ENCODE results near the gene KCNH1. TPM values are rescaled to one million over a fixed set of nuclear protein-coding genes. Genes with fewer than 3 reads are reported as not detected.
"Not testable (repeated sequence)": the region's sequence is repeated elsewhere in the genome, so short reads cannot be mapped to it uniquely, and the experiment has no call there.

The KCNH1 gene
- total and polyA plus RNA-seq, 4 donors = 0.02 to 0.31 TPM; not detected in 2

DNA sequence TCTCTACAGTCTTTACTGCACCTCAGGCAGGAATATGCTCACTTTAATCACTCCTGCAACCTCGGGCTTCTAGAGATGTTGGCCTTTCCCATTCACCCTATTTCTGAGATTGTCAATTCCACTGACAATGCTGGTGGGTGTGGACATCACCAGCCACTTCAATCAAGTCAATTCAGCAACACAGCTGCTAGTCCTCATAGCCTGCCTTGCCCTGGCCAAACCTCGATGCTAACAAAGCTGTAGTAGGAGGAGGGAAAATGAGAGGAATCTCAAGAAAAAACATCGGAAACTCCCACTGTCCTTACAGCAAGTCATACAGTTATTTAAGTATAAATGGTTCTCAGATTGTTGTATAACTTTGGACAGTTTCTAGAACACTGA is 155.0 kb downstream of the KCNH1 start:
- Histone ChIP-seq H3K27ac (ENCODE audit: low read depth in 1 of 2, low read length in 1 of 2) (no peak overlapping the region), H3K27me3 (ENCODE audit: control insufficient read depth in 3 of 3, insufficient read depth in 3 of 3, low read length in 2 of 3) (no peaks in the 10 kb centered on the region), H3K36me3 (ENCODE audit: control insufficient read depth in 4 of 4, insufficient read depth in 4 of 4, low read length in 4 of 4) (no peaks in the 10 kb centered on the region), H3K4me3 (no peak overlapping the region), H3K9me3 (ENCODE audit: control insufficient read depth in 4 of 4, insufficient read depth in 3 of 4, low read length in 3 of 4) (no peaks in the 10 kb centered on the region), H3K9ac (ENCODE audit: insufficient read depth in 1 of 2, low read length in 2 of 2) (no peak overlapping the region), H3K4me1 (ENCODE audit: control insufficient read depth in 5 of 5, insufficient read depth in 5 of 5, low read length in 5 of 5) (no peaks in the 10 kb centered on the region)
- 74 to 75% methylated on average over 3 of the region's 3 CpGs for WGBS, 2 donors
- no peak for TF ChIP-seq CTCF (IDR thresholded peaks at IDR 0.05; ENCODE audit: control extremely low read depth, extremely low read depth)
- ATAC-seq (ENCODE audit: insufficient read depth, low FRiP score) (no peak), DNase-seq (no peak)

DNA sequence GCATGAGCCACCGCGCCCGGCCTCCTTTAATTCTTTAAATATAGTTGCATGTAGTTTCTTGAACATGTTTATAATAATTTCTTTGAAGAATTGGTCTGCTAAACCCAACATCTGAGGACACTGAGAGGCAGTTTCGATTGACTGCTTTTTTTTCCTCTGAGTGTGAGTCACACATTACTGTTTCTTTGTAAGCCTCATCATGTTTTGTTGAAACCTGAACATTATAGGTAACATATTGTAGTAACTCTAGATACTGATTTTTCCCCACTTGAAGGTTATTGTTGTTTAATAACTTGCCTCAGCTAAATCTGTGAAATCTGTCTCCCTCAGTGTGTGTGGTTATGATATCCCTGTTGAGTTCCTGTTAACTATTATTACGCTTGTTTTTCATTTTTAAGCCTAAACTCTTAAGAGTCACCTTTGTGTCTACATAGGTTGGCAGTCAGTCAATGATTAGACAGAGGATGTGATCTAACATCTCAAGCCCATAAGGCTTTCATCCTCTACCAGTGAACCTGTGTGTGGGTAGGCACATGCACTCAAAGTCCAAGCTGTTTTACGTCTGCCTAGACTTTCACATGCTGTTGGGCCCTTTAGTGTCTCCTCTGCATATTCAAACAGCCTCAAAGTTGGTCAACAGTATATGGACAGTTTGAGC is 155.5 kb downstream of the KCNH1 start:
- 85 to 86% methylated on average over 6 of the region's 6 CpGs for WGBS, 2 donors
- Histone ChIP-seq H3K4me3 (no peak overlapping the region), H3K36me3 (ENCODE audit: control insufficient read depth in 4 of 4, insufficient read depth in 4 of 4, low read length in 4 of 4) (no peaks in the 10 kb centered on the region), H3K9ac (ENCODE audit: insufficient read depth in 1 of 2, low read length in 2 of 2) (no peak overlapping the region), H3K4me1 (ENCODE audit: control insufficient read depth in 5 of 5, insufficient read depth in 5 of 5, low read length in 5 of 5) (no peaks in the 10 kb centered on the region), H3K9me3 (ENCODE audit: control insufficient read depth in 4 of 4, insufficient read depth in 3 of 4, low read length in 3 of 4) (no peaks in the 10 kb centered on the region), H3K27me3 (ENCODE audit: control insufficient read depth in 3 of 3, insufficient read depth in 3 of 3, low read length in 2 of 3) (no peaks in the 10 kb centered on the region), H3K27ac (ENCODE audit: low read depth in 1 of 2, low read length in 1 of 2) (no peak overlapping the region)
- ATAC-seq (ENCODE audit: insufficient read depth, low FRiP score) = no peak
- no peak for DNase-seq
- TF ChIP-seq CTCF (IDR thresholded peaks at IDR 0.05; ENCODE audit: control extremely low read depth, extremely low read depth) = no peak

GRCh38 chr1:210951279-210951678 is 182.7 kb downstream of the KCNH1 start:
- ATAC-seq (ENCODE audit: insufficient read depth, low FRiP score) = no peak
- Histone ChIP-seq H3K27ac (ENCODE audit: low read depth in 1 of 2, low read length in 1 of 2) (no peak overlapping the region), H3K36me3 (ENCODE audit: control insufficient read depth in 4 of 4, insufficient read depth in 4 of 4, low read length in 4 of 4) (no peaks in the 10 kb centered on the region), H3K9ac (ENCODE audit: insufficient read depth in 1 of 2, low read length in 2 of 2) (no peak overlapping the region), H3K9me3 (ENCODE audit: control insufficient read depth in 4 of 4, insufficient read depth in 3 of 4, low read length in 3 of 4) (no peaks in the 10 kb centered on the region), H3K4me1 (ENCODE audit: control insufficient read depth in 5 of 5, insufficient read depth in 5 of 5, low read length in 5 of 5) (no peaks in the 10 kb centered on the region), H3K27me3 (ENCODE audit: control insufficient read depth in 3 of 3, insufficient read depth in 3 of 3, low read length in 2 of 3) (no peaks in the 10 kb centered on the region), H3K4me3 (no peak overlapping the region)
- 65 to 73% methylated on average over 7 of the region's 7 CpGs for WGBS, 2 donors
- DNase-seq = no peak
- no peak for TF ChIP-seq CTCF (IDR thresholded peaks at IDR 0.05; ENCODE audit: control extremely low read depth, extremely low read depth)

GRCh38 chr1:210949940-210950546 is 183.9 kb downstream of the KCNH1 start:
- H3K9me3 ChIP-seq (ENCODE audit: control insufficient read depth in 4 of 4, insufficient read depth in 3 of 4, low read length in 3 of 4); H3K4me3 ChIP-seq; ATAC-seq (ENCODE audit: insufficient read depth, low FRiP score); H3K9ac ChIP-seq (ENCODE audit: insufficient read depth in 1 of 2, low read length in 2 of 2); H3K27ac ChIP-seq (ENCODE audit: low read depth in 1 of 2, low read length in 1 of 2); H3K36me3 ChIP-seq (ENCODE audit: control insufficient read depth in 4 of 4, insufficient read depth in 4 of 4, low read length in 4 of 4); H3K4me1 ChIP-seq (ENCODE audit: control insufficient read depth in 5 of 5, insufficient read depth in 5 of 5, low read length in 5 of 5); H3K27me3 ChIP-seq (ENCODE audit: control insufficient read depth in 3 of 3, insufficient read depth in 3 of 3, low read length in 2 of 3): not testable (repeated sequence)
- peak in 2 of 3 donors; percentile 7 to 19 for DNase-seq
- WGBS, 2 donors = 80% methylated on average over 1 of the region's 2 CpGs; no CpG with 5 or more reads in 1 of the 2 donors

Data from lung (tissue), 12 donors.